Measurements from ENCODE around the gene PDZD8.

PDZD8 gene

GRCh38 chr10:117342641-117343040 lies 32.6 kb downstream of the PDZD8 start (continued):
- no peak for TF ChIP-seq CSDC2 (CRISPR knock-in tag; IDR thresholded peaks at IDR 0.05)

DNA sequence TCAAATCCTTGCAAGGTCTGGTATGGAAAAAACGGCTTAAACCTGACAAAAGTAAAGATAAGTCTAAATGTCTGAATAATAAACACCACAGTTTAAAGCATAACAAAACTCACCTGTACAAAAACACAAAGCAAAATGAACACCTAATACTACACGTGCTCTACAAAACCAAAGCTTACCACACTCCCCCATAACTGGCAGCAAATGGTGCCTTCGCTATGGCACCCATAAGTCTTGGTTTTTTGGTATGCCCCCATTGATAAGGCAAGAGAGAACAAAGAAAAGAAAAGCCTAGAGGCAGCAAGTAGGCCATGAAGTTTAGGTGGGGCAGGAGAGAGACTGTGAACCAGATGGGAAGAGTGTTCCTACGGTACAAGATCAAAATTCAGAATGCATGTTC lies 34.2 kb downstream of the PDZD8 start:
- no peak for ATAC-seq
- TF ChIP-seq PPARA (CRISPR knock-in tag; IDR thresholded peaks at IDR 0.05; ENCODE audit: borderline replicate concordance) (no peak), RARB (CRISPR knock-in tag; IDR thresholded peaks at IDR 0.05) (no peak), OSR1 (CRISPR knock-in tag; IDR thresholded peaks at IDR 0.05) (no peak), BACH2 (CRISPR knock-in tag; IDR thresholded peaks at IDR 0.05; ENCODE audit: borderline replicate concordance) (no peak), TOX (CRISPR knock-in tag; IDR thresholded peaks at IDR 0.05; ENCODE audit: borderline replicate concordance) (no peak), PATZ1 (CRISPR knock-in tag; IDR thresholded peaks at IDR 0.05; ENCODE audit: borderline replicate concordance) (no peak), ZNF565 (CRISPR knock-in tag; conservative IDR thresholded peaks at IDR 0.05; ENCODE audit: low read depth) (no peak), SNAI2 (CRISPR knock-in tag; IDR thresholded peaks at IDR 0.05) (no peak), ZFP30 (CRISPR knock-in tag; IDR thresholded peaks at IDR 0.05) (no peak), ESRRG (CRISPR knock-in tag; IDR thresholded peaks at IDR 0.05) (no peak)

DNA sequence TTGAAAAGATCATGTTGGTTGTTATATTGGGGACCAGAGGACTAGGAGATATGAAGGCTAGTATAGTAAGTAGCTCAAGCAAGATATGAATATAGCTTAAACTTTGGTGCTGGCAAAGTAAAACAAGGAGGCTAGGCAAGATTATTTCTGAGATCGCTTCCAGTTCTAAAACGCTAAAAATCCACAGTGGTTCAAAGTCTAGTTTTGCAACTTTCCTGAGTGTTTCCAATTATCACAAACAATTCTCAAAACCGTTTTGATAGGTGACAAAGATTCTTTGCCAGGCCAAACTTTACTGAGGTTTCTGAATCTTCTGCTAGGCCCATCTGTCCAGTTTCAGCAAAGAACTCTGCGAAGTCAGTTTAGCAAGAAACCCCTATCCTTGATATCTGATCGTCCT lies 35.3 kb downstream of the PDZD8 start:
- no peak for ATAC-seq
- TF ChIP-seq, protein P1, sequence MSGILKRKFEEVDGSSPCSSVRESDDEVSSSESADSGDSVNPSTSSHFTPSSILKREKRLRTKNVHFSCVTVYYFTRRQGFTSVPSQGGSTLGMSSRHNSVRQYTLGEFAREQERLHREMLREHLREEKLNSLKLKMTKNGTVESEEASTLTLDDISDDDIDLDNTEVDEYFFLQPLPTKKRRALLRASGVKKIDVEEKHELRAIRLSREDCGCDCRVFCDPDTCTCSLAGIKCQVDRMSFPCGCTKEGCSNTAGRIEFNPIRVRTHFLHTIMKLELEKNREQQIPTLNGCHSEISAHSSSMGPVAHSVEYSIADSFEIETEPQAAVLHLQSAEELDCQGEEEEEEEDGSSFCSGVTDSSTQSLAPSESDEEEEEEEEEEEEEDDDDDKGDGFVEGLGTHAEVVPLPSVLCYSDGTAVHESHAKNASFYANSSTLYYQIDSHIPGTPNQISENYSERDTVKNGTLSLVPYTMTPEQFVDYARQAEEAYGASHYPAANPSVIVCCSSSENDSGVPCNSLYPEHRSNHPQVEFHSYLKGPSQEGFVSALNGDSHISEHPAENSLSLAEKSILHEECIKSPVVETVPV (CRISPR knock-in tag; IDR thresholded peaks at IDR 0.05) = no peak
- TF ChIP-seq ISL1 (CRISPR knock-in tag; IDR thresholded peaks at IDR 0.05) = no peak
- no peak for TF ChIP-seq ZNF565 (CRISPR knock-in tag; conservative IDR thresholded peaks at IDR 0.05; ENCODE audit: low read depth)
- no peak for TF ChIP-seq ZFP3 (CRISPR knock-in tag; IDR thresholded peaks at IDR 0.05)
- TF ChIP-seq OSR1 (CRISPR knock-in tag; IDR thresholded peaks at IDR 0.05) = no peak
- TF ChIP-seq ARNTL (CRISPR knock-in tag; IDR thresholded peaks at IDR 0.05; ENCODE audit: borderline replicate concordance, low read depth) = no peak
- no peak for TF ChIP-seq CSDC2 (CRISPR knock-in tag; IDR thresholded peaks at IDR 0.05)
- TF ChIP-seq SNAI2 (CRISPR knock-in tag; IDR thresholded peaks at IDR 0.05) = no peak
- TF ChIP-seq TOX (CRISPR knock-in tag; IDR thresholded peaks at IDR 0.05; ENCODE audit: borderline replicate concordance) = no peak
- TF ChIP-seq TCF4 (CRISPR knock-in tag; IDR thresholded peaks at IDR 0.05; ENCODE audit: borderline replicate concordance) = no peak
- no peak for TF ChIP-seq ZFP30 (CRISPR knock-in tag; IDR thresholded peaks at IDR 0.05)
- no peak for TF ChIP-seq POU6F1 (CRISPR knock-in tag; IDR thresholded peaks at IDR 0.05; ENCODE audit: borderline replicate concordance, low read depth)
- TF ChIP-seq ESRRG (CRISPR knock-in tag; IDR thresholded peaks at IDR 0.05) = no peak
- no peak for TF ChIP-seq PATZ1 (CRISPR knock-in tag; IDR thresholded peaks at IDR 0.05; ENCODE audit: borderline replicate concordance)

GRCh38 chr10:117339578-117339977 lies 35.7 kb downstream of the PDZD8 start:
- no peak for TF ChIP-seq SNAI2 (CRISPR knock-in tag; IDR thresholded peaks at IDR 0.05)
- no peak for TF ChIP-seq CREB5 (CRISPR knock-in tag; IDR thresholded peaks at IDR 0.05; ENCODE audit: low read depth)
- TF ChIP-seq GLIS3 (CRISPR knock-in tag; IDR thresholded peaks at IDR 0.05) = no peak
- no peak for TF ChIP-seq ZFP30 (CRISPR knock-in tag; IDR thresholded peaks at IDR 0.05)
- no peak for TF ChIP-seq POU6F1 (CRISPR knock-in tag; IDR thresholded peaks at IDR 0.05; ENCODE audit: borderline replicate concordance, low read depth)
- TF ChIP-seq ZNF70 (CRISPR knock-in tag; IDR thresholded peaks at IDR 0.05) = no peak
- TF ChIP-seq TCF4 (CRISPR knock-in tag; IDR thresholded peaks at IDR 0.05; ENCODE audit: borderline replicate concordance) = no peak
- TF ChIP-seq TOX (CRISPR knock-in tag; IDR thresholded peaks at IDR 0.05; ENCODE audit: borderline replicate concordance) = no peak
- TF ChIP-seq ZC3H10 (CRISPR knock-in tag; IDR thresholded peaks at IDR 0.05) = no peak
- TF ChIP-seq OSR1 (CRISPR knock-in tag; IDR thresholded peaks at IDR 0.05) = no peak
- no peak for TF ChIP-seq BACH2 (CRISPR knock-in tag; IDR thresholded peaks at IDR 0.05; ENCODE audit: borderline replicate concordance)
- TF ChIP-seq ZFP3 (CRISPR knock-in tag; IDR thresholded peaks at IDR 0.05) = no peak
- TF ChIP-seq ZNF8 (CRISPR knock-in tag; IDR thresholded peaks at IDR 0.05) = no peak
- no peak for TF ChIP-seq ISL1 (CRISPR knock-in tag; IDR thresholded peaks at IDR 0.05)
- ATAC-seq = no peak
